Activated T-helper 1 cell treated with Interleukin-2 at 50 U/mL for 16 hours (primary cell): Measurements from ENCODE around the gene MYO1B.

Experiments used
- DNase-seq: peaks from one replicate; pipeline ENCODE4 v3.0.0-alpha.2; 2020; ENCODE audit warnings: low read depth

The MYO1B gene

GRCh38 chr2:191262436-191262835, 17.2 kb downstream of the MYO1B start:
- no peak for DNase-seq

DNA sequence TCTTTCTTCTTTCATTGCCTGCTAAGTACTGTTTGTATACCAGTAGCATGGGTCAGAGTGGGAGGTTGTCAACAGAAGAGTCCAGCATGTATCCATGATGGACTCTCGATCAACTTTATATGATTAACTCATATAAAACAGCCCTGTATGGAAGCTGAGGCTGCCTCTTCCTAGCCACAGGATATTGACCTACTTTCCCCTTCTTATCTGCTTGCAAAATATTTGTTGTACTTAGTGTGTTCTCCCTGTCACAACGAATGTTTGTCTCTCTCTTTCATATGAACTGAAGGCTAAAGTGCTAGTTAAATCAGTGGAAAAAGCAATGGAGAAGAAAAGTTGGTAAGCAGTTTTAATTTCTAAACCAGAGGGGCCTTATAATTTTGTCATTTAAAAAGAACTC, 17.8 kb downstream of the MYO1B start:
- DNase-seq = no peak

DNA sequence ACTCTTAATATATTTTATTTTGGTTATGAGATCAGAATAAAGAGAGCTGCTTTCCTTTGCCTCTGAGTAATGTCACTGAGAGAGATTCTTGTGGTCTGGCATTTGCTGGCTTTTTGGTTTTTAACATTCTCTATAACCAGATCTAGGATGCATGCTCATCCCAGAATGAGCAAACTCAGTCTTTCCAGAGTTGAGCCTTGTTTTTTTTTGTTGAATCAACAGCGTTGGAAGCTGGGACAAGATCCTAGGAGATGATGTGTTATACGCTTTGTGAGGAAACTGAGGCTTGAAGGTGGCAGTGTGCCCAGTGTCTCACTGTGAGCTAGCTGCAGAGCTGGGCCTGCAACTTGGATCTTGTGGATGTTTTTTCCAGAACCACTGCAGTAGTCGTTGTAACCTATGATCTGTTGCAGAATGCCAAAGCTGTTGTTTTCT, 19.5 kb downstream of the MYO1B start:
- no peak for DNase-seq

DNA sequence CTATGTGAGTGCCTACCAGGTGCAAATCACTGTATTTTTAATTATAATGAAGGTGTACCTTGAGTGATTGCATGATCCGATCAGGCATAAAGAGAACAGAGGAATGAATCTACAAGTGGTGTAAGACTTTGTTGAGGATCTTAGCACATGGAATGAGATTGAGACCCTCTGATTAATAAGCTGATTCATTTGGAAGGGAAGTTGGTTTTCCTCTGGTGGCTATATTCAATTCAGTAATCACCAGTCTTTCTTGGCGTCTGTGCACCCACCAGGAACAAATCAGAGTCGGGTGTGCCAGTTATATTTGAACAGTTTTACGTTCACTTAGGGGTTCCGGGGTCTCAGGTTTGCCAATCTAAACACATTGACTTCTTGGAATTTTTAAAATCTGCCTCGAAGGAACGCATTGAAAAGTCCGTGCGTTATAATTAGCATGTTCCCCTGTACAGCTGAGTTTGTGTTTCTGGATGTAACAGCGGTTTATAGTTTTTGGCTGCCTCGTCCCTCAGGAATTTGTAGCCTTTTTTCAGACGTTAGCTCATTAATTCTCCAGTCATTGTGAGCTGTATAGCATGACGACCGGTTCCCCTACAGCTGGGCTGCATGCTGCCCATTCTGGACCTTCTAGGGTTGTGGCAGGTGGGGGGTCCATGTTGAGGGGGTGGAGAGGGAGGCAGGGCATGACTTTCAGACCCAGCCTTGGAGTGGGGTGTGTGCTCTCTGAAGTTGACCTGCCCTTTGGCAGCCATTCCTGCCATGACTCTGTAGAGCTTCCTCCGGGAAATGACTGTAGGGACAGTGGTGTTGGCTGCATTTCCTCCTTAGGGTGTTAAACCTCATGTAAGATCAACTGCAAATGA, 20.3 kb downstream of the MYO1B start:
- DNase-seq = no peak

DNA sequence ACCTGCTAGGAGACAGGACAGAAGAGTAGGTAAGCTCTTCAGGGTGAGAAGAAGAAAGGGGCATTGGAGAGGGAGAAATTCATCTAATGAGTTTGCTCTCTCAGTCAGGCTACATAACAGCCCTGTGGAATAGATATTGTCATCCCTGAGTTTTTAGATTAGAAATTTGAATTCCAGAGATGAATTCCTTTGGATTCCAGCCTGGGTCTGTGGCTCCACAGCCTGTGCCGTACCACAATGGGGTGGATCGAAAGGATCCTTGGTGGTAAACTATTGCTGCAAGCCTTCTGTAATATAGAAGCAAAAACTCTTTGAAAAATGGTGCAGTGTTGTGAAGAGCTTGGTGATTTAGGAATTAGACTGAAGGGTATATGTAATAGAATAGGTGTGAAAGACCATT, 21.0 kb downstream of the MYO1B start:
- no peak for DNase-seq

DNA sequence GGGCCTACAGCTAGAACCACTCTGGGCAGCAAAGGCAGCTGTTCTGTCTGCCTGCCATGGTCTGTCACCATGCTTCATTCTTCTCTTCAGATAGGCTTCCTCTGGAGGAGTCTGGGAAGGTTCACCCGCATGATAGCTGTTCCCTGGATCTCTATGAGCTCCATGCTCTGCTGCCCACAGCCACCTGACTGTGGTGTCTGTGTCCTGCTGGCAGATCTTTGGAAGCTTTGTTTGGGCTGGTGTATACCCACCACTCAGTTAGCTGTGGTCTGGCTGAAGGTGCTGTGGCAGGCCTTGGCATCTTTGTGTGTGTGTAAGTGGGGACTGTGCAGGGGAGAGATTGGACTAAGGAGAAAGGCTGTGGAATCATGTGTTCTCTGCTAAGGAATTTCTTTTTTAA, 23.4 kb downstream of the MYO1B start:
- no peak for DNase-seq

DNA sequence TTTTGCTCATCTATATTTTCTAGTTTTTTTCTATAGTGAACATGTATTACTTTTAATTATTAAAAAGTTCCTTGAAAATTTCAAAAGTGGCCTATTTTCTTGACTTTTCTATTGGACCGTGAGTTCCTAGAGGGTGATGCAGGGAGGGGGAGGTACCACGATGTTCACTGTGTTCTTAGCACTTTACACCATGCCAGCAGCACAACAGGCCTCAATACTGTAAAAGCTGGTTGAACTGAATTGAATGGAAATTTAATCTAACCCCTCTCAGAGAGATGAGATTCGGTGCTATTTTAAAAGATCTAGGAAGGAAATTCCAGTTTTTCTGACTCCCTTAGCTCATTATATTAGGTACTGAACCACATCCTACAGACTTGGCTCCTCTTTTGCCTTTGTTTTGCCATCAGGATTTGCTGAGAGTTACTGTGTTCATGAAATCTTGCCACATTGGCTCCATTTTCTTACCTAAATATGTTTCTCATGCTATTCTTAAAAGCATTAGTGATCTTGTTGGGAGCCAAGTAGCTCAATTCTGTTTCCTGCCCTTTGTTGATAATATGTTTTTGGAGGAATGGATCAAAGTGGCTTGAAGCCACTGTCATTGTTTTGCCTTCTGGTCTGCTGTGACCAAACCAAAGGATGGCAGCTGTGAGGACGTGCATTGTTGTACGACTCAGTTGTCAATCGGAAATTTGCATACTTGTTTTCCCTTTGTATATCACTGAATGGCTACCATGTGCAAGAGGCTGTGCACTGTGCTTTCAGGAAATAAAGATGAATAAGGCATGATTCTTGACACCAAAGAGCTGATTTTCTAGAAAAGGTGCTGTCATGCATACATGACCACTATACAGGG, 25.3 kb downstream of the MYO1B start:
- no peak for DNase-seq

- no peak for DNase-seq
Measured at GRCh38 chr2:191272064-191272463, 26.9 kb downstream of the MYO1B start.

GRCh38 chr2:191274413-191274815, 29.2 kb downstream of the MYO1B start:
- DNase-seq = no peak

DNA sequence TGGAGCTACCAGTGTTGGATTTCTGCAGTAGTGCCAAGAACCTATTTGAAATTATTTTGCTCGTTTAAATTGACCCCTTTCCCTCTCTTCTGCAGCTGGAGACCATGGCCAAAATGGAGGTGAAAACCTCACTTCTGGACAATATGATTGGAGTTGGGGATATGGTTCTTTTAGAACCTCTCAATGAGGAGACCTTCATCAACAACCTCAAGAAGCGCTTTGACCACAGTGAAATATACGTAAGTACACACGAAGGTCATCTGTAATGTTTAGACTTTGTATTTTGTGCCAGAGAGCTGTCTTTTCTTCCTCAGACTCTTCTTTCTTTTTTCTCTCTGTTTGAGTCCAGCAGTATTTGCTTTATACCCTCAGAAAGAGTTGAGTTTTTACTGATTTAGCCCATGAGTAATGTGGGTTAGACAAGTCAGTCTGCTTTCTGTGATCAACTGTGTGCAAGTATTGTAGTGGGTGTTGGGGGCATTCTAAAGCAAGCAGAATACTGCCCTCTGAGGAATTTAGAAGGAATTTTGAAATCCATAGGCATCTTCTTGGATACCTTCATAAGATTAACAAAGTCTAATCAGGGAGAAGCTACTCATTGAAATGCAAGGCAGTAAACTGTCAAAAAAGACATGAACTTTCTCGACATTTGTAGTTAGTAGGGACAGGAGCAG, 31.7 kb downstream of the MYO1B start:
- no peak for DNase-seq

DNA sequence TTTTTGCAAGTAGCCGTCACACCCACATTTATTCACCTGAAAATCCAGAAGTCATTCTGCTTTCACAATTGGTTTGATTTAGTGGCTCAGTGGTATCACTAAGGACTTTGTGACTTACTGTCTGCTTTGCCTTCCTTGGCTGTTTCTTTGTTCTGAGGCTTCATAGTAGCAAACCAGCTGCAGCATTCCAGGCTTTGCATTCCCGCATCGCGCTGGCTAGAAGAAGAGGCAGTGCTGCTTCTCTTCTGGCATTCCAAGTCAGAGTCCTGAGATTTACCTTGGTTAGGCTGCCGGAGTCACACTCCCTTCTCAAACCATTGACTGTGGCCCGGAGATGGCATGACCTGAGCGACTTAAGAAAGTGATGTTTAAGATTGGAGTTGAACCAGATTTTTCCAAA, 35.1 kb downstream of the MYO1B start:
- no peak for DNase-seq

GRCh38 chr2:191280834-191281756, 35.9 kb downstream of the MYO1B start:
- no peak for DNase-seq

- DNase-seq = no peak
Measured at GRCh38 chr2:191285252-191285651, 40.0 kb downstream of the MYO1B start.

DNA sequence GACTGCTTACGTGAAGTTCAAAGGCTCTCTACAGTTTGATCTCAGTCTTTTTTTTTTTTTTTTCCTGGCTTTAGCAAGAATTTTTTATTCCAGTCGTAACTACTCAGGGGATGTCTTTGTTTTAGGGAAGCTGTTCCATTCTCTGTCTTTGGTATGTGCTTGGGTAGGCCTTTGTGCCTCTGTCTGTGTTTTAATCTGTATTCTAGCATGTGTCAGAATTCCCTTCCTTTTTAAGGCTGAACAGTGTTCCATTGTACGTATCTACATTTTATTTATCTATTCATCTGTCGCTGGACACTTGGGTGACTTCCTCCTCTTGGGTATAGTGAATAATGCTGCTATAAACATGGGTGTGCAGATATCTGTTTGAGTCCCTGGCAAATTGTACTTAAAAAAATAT, 42.6 kb downstream of the MYO1B start:
- no peak for DNase-seq

DNA sequence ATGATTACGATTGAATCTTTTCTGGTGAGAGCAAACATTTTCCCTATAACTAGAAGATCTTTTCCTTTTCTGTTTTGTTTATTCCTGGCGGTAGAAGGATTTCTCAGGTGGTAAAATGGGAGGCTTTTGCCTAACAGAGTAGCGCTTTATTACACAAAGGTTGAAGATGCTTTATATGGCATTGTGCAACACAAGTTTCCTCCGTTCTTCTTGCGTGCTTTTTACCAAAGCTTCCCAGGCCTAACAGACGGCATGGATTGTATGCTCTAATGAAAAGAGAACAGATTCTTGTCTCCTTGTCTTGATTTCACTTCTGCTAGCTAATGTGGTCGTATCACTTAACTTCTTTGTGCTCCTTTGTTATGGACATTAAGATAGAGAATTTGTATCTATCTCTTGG, 43.8 kb downstream of the MYO1B start:
- DNase-seq = no peak

- DNase-seq = no peak
Measured at GRCh38 chr2:191291471-191291870, 46.3 kb downstream of the MYO1B start.

DNA sequence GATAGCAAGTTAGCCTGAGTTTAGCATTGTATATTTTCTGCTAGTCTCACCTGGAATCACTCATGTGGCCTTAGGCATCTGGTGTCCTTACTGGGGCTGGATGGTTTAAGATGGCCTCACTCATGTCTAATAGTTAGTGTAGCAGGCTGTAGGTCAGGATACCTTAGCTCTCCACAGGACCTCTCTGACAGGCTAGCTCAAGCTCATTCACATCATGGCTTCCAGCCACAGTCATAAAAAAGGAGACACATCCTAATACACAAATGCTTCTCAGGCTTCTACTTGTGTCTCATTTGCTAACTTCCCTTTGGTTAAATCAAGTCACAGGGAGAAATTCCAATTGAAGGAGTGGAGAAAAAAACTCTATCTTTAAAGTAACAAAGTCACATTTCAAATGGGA, 47.7 kb downstream of the MYO1B start:
- DNase-seq = no peak

DNA sequence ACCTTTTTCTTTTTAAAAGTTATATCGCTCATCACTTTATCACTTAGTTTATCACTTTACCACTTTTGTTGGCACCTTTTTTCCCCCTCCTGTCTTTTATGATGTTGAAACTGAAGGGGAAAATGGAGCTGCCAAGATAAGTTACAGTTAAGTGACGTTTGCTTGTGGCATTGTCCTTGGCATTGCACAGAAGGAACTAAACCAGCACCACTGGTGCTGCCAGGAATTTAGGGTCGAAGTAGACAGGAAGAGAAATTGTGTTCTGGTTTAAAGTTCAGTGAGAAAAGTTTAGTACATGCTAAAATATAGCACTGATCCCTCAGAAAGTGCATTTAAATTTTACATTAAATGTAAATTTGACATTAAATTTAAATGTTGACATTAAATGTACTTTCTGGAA, 49.9 kb downstream of the MYO1B start:
- no peak for DNase-seq

DNA sequence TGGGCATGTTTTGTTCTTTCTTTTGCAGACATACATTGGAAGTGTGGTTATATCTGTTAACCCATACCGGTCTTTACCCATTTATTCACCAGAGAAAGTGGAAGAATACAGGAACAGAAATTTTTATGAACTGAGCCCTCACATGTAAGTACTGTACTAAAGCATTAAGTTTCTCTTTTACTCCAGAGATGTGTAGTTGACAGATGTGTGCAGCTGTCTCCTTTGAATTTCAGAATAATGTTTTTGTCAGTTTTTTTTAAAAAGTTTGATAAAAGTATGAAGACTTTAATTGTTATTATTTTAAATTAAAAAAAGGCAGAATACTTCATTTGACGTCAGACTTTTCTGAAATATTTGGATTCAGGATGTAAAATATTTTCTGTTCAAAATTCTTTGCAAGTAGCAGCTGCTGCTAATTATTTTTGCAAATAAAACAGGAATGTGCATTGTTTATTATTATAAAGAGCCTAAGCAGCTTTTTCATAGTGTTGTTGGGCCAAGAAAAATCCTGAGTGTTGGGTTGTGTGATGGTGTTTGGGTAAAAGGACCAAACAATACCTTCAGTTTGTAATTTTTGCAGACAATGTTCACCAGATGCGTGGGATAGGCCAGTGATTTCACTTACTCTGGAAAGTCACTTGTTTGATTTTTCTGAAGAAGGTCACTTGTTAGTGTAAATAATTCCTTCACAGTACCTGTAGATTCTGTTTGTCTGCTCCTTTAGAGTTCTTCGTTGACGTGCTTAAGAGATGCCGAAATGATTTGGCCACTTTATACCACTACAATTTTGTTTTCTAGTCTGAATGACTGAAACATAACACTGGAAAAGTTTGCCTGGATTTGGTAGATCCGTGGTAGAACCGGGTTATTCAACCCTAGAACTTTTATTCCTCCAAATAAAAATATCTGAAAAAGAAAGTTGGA, 51.1 kb downstream of the MYO1B start:
- no peak for DNase-seq

DNA sequence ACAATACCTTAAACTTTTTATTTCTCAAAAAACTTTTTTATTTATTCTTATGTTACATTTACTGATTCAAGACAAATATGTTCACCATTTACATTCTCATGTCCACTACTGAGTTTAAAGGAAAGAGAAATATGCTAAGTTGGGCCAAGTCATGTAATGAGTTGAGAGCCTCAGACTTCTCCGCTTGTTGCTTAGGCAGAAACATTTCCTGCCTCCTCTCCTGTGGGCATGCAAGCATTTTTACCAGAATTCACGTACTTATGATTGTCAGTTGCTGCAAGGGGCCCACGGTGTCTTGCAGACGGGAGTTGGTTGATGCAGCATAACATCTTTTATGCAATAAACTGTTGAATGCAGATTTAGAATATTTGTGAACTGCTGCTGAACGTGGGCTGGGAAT, 51.8 kb downstream of the MYO1B start:
- DNase-seq = no peak

GRCh38 chr2:191298306-191298705, 53.1 kb downstream of the MYO1B start:
- DNase-seq = no peak
